HFF-Myc (cell line): ENCODE measurements around the gene KCNN1.
"Not testable (repeated sequence)": the region's sequence is repeated elsewhere in the genome, so short reads cannot be mapped to it uniquely, and the experiment has no call there.

Source experiments
- DNase-seq: peaks from one replicate; pipeline ENCODE4 v3.0.0-alpha.2; 2011; ENCODE audit warnings: low read depth; ENCODE audit errors: extremely low read depth
- H3K4me3 ChIP-seq: replicated peaks from 2 replicates; pipeline ENCODE4 v1.5.1; 2011; ENCODE audit warnings: low read depth, mild to moderate bottlenecking, control low read depth, low read length
- CTCF ChIP-seq: IDR thresholded peaks from 2 replicates; pipeline ENCODE4 v1.5.1; 2012; ENCODE audit warnings: mild to moderate bottlenecking, low read depth, low read length, control low read depth; ENCODE audit errors: missing control alignments

The KCNN1 gene

GRCh38 chr19:18021121-18021755 is 54.3 kb downstream of the KCNN1 start:
- no peak overlapping the region for H3K4me3 ChIP-seq
- DNase-seq, result no peak
- no peak for TF ChIP-seq CTCF

DNA sequence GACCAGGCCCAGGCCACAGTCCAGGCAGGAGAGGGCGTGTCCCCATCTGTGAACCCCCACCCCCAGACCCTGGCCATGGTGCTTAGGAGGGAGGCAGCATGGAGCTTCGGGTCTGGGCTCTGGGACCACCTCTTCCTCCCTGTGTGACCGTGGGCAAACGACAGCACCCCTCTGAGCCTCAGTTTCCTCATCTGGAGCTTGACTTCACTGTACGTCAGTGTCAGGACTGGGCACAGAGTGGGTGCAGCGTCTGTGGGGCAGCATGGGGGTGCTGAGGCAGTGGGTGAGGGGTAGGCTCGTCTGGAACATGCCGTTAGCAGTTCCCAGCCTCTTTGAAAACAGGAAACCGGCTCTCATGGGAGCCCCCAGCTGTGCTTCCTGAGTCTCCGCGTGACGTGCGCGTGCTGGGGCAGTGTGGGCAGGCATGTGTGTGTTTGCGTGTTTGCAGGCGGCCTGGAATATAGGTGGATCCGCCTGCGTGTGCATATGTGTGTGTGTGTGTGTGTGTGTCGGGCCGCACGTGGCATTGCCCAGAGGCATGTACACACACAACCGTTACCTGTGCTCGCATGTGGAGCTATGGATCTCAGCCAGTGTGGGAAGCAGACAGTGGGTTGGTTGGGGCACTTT is 56.8 kb downstream of the KCNN1 start:
- TF ChIP-seq CTCF, result no peak
- no peak overlapping the region for H3K4me3 ChIP-seq
- DNase-seq, result no peak

DNA sequence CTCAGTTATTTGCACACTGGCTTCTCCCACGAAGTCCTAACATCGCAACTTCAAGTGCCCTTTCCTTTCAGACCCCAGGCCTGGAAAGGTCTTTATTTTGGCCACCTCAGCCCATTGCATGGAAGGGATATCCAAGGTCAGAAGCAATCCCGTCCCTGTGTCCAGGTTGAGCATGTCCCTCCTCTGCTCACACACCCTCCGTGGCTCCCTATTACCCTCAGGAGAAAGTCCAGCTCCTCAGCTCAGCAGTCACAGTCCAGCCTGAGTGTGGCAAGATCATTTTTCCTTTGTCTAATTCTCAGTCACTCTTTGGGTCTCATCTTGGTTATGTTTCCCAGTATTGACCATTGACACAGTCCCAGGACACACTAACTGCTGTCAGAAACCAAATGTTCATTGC is 60.2 kb downstream of the KCNN1 start:
- no peak for TF ChIP-seq CTCF
- H3K4me3 ChIP-seq, result no peak overlapping the region
- no peak for DNase-seq

- no peak overlapping the region for H3K4me3 ChIP-seq
- no peak for TF ChIP-seq CTCF
- DNase-seq, result no peak
These were observed 62.9 kb downstream of the KCNN1 start for GRCh38 chr19:18029617-18030338.

DNA sequence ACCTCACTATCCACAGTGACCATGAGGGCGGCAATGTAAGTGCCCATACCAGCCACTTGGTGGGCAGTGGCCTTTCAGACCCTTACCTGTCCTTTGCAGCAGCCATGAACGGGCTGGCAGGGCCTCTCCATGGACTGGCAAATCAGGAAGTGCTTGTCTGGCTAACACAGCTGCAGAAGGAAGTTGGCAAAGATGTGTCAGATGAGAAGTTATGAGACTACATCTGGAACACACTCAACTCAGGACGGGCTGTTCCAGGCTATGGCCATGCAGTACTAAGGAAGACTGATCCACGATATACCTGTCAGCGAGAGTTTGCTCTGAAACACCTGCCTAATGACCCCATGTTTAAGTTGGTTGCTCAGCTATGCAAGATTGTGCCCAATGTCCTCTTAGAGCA is 64.5 kb downstream of the KCNN1 start:
- not testable (repeated sequence) for DNase-seq, H3K4me3 ChIP-seq

DNA sequence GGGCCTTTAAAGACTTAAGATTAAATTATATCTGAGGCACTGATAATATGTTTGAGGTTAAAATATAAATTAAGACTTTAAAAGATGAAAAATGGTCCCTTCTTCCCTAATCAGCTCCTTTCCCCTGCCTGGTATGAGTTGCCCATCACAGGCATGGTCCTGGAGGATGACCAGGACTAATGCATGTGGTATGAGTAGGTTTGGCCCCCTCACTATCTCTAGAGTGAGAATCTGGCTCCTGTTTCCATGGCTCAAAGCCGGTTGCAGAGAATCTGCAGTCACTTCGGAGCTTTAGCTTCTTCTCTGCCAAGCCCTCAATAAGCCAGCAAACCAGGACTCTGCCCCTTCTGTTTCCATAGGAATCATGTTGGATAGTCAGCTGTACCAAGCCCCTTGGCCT is 65.2 kb downstream of the KCNN1 start:
- DNase-seq, H3K4me3 ChIP-seq: not testable (repeated sequence)

GRCh38 chr19:18041054-18041453 is 74.1 kb downstream of the KCNN1 start:
- no peak overlapping the region for H3K4me3 ChIP-seq
- no peak for DNase-seq
- TF ChIP-seq CTCF, result no peak
